NCI-H2196 (cell line): Measurements from ENCODE around the gene RFX3.
"Not testable (repeated sequence)": the region's sequence is repeated elsewhere in the genome, so short reads cannot be mapped to it uniquely, and the experiment has no call there.

Experiments
- DNase-seq: peaks from one replicate; lab custom pipeline; 2025; ENCODE audit not compliant: unreplicated experiment; lab: John Stamatoyannopoulos, UW

Gene RFX3

GRCh38 chr9:3361116-3361515, 164.7 kb downstream of the RFX3 start:
- DNase-seq, result no peak

GRCh38 chr9:3360245-3360644, 165.6 kb downstream of the RFX3 start:
- DNase-seq, result no peak

GRCh38 chr9:3359778-3360177, 166.0 kb downstream of the RFX3 start:
- DNase-seq, result no peak

- DNase-seq, result no peak
Observed at GRCh38 chr9:3359048-3359692, 166.6 kb downstream of the RFX3 start.

- DNase-seq, result no peak
Observed at GRCh38 chr9:3348169-3348568, 177.6 kb downstream of the RFX3 start.

GRCh38 chr9:3346549-3346948, 179.3 kb downstream of the RFX3 start:
- no peak for DNase-seq

GRCh38 chr9:3343671-3344070, 182.1 kb downstream of the RFX3 start:
- DNase-seq, result no peak

- no peak for DNase-seq
Observed at GRCh38 chr9:3342159-3342777, 183.5 kb downstream of the RFX3 start.

GRCh38 chr9:3337515-3338225, 188.1 kb downstream of the RFX3 start:
- DNase-seq, result no peak

- DNase-seq, result no peak
Observed at GRCh38 chr9:3336951-3337350, 188.8 kb downstream of the RFX3 start.

- DNase-seq, result no peak
Observed at GRCh38 chr9:3332802-3333201, 193.0 kb downstream of the RFX3 start.

- no peak for DNase-seq
Observed at GRCh38 chr9:3331801-3332200, 194.0 kb downstream of the RFX3 start.

- DNase-seq, result no peak
Observed at GRCh38 chr9:3330792-3331420, 194.9 kb downstream of the RFX3 start.

GRCh38 chr9:3329361-3329760, 196.4 kb downstream of the RFX3 start:
- DNase-seq, result no peak

- DNase-seq, result no peak
Observed at GRCh38 chr9:3323714-3324113, 202.1 kb downstream of the RFX3 start.

- no peak for DNase-seq
Observed at GRCh38 chr9:3321186-3321585, 204.6 kb downstream of the RFX3 start.

- DNase-seq, result not testable (repeated sequence)
Observed at GRCh38 chr9:3312595-3312994, 213.2 kb downstream of the RFX3 start.

GRCh38 chr9:3308609-3309008, 217.2 kb downstream of the RFX3 start:
- no peak for DNase-seq

GRCh38 chr9:3304388-3304787, 221.4 kb downstream of the RFX3 start:
- not testable (repeated sequence) for DNase-seq

- no peak for DNase-seq
Observed at GRCh38 chr9:3299872-3300271, 225.9 kb downstream of the RFX3 start.

GRCh38 chr9:3296536-3296935, 229.3 kb downstream of the RFX3 start:
- DNase-seq, result no peak

GRCh38 chr9:3292311-3292710, 233.5 kb downstream of the RFX3 start:
- DNase-seq, result no peak
